ENCODE data around the gene TBC1D14.

TBC1D14 gene

GRCh38 chr4:6920171-6920570, 10.5 kb downstream of the TBC1D14 start:
- FAIRE-seq = no peak
- no peak for TF ChIP-seq POLR2A (IDR thresholded peaks at IDR 0.05; ENCODE audit: low read depth, low read length)
- DNase-seq (ENCODE audit: insufficient read length, low spot score) = no peak

GRCh38 chr4:6923507-6923906, 13.9 kb downstream of the TBC1D14 start:
- FAIRE-seq = no peak
- DNase-seq (ENCODE audit: insufficient read length, low spot score) = no peak
- TF ChIP-seq POLR2A (IDR thresholded peaks at IDR 0.05; ENCODE audit: low read depth, low read length) = no peak

GRCh38 chr4:6924361-6924779, 14.7 kb downstream of the TBC1D14 start:
- no peak for TF ChIP-seq POLR2A (IDR thresholded peaks at IDR 0.05; ENCODE audit: low read depth, low read length)
- FAIRE-seq = no peak
- no peak for DNase-seq (ENCODE audit: insufficient read length, low spot score)

- TF ChIP-seq POLR2A (IDR thresholded peaks at IDR 0.05; ENCODE audit: low read depth, low read length) = no peak
- DNase-seq (ENCODE audit: insufficient read length, low spot score) = no peak
- no peak for FAIRE-seq
Measured at GRCh38 chr4:6925357-6925836, 15.8 kb downstream of the TBC1D14 start.

GRCh38 chr4:6926081-6926480, 16.5 kb downstream of the TBC1D14 start:
- no peak for FAIRE-seq

GRCh38 chr4:6926681-6927478, 17.3 kb downstream of the TBC1D14 start:
- DNase-seq (ENCODE audit: insufficient read length, low spot score) (no peak), FAIRE-seq (no peak)
- TF ChIP-seq POLR2A (IDR thresholded peaks at IDR 0.05; ENCODE audit: low read depth, low read length) = no peak

More at GRCh38 chr4:6926081-6926480, 16.5 kb downstream of the TBC1D14 start:
- TF ChIP-seq POLR2A (IDR thresholded peaks at IDR 0.05; ENCODE audit: low read depth, low read length) = no peak
- no peak for DNase-seq (ENCODE audit: insufficient read length, low spot score)

GRCh38 chr4:6928081-6928480, 18.5 kb downstream of the TBC1D14 start:
- no peak for FAIRE-seq
- DNase-seq (ENCODE audit: insufficient read length, low spot score) = no peak

GRCh38 chr4:6929339-6929811, 19.7 kb downstream of the TBC1D14 start:
- FAIRE-seq (no peak), DNase-seq (ENCODE audit: insufficient read length, low spot score) (no peak)
- TF ChIP-seq POLR2A (IDR thresholded peaks at IDR 0.05; ENCODE audit: low read depth, low read length) = no peak

More at GRCh38 chr4:6928081-6928480, 18.5 kb downstream of the TBC1D14 start:
- TF ChIP-seq POLR2A (IDR thresholded peaks at IDR 0.05; ENCODE audit: low read depth, low read length) = no peak

GRCh38 chr4:6929812-6930464, 20.3 kb downstream of the TBC1D14 start:
- TF ChIP-seq POLR2A (IDR thresholded peaks at IDR 0.05; ENCODE audit: low read depth, low read length) = no peak
- DNase-seq (ENCODE audit: insufficient read length, low spot score) = no peak
- FAIRE-seq = no peak

GRCh38 chr4:6932475-6932874, 22.8 kb downstream of the TBC1D14 start:
- no peak for DNase-seq (ENCODE audit: insufficient read length, low spot score)
- FAIRE-seq = no peak
- no peak for TF ChIP-seq POLR2A (IDR thresholded peaks at IDR 0.05; ENCODE audit: low read depth, low read length)

GRCh38 chr4:6932918-6933317, 23.3 kb downstream of the TBC1D14 start:
- DNase-seq (ENCODE audit: insufficient read length, low spot score) (no peak), FAIRE-seq (no peak)

GRCh38 chr4:6933691-6934430, 24.2 kb downstream of the TBC1D14 start:
- FAIRE-seq = no peak
- TF ChIP-seq POLR2A (IDR thresholded peaks at IDR 0.05; ENCODE audit: low read depth, low read length) = no peak

More at GRCh38 chr4:6932918-6933317, 23.3 kb downstream of the TBC1D14 start:
- no peak for TF ChIP-seq POLR2A (IDR thresholded peaks at IDR 0.05; ENCODE audit: low read depth, low read length)

GRCh38 chr4:6935965-6936364, 26.3 kb downstream of the TBC1D14 start:
- no peak for DNase-seq (ENCODE audit: insufficient read length, low spot score)
- FAIRE-seq = no peak
- no peak for TF ChIP-seq POLR2A (IDR thresholded peaks at IDR 0.05; ENCODE audit: low read depth, low read length)

More at GRCh38 chr4:6933691-6934430, 24.2 kb downstream of the TBC1D14 start:
- DNase-seq (ENCODE audit: insufficient read length, low spot score) = no peak

- DNase-seq (ENCODE audit: insufficient read length, low spot score) (no peak), FAIRE-seq (no peak)
- TF ChIP-seq POLR2A (IDR thresholded peaks at IDR 0.05; ENCODE audit: low read depth, low read length) = no peak
Measured at GRCh38 chr4:6937201-6937600, 27.6 kb downstream of the TBC1D14 start.

All from H54 (cell line).